Sigmoid colon (tissue), 7 donors: ENCODE data around the gene SNX21. TPM values are rescaled to one million over a fixed set of nuclear protein-coding genes. Genes with fewer than 3 reads are reported as not detected.

ENCODE experiments used
- DNase-seq: peaks from one replicate; pipeline ENCODE4 v3.0.0-alpha.2; 2019
- H3K27ac ChIP-seq, 4 donors: fragments of 200-600 bp; sonication (generic); one replicate each; pipeline ENCODE4 v1.5.1; 2016 to 2019; ENCODE audit warnings: mild to moderate bottlenecking in 1 of 4
- H3K27me3 ChIP-seq, 3 donors: fragments of 200-600 bp; sonication (generic); one replicate each; pipeline ENCODE4 v1.5.1; 2019; ENCODE audit warnings: mild to moderate bottlenecking in 1 of 3
- H3K36me3 ChIP-seq, 4 donors: fragments of 200-600 bp; sonication (generic); one replicate each; pipeline ENCODE4 v1.5.1; 2016 to 2019
- H3K4me1 ChIP-seq, 4 donors: fragments of 200-600 bp; sonication (generic); one replicate each; pipeline ENCODE4 v1.5.1; 2017 to 2019
- H3K4me3 ChIP-seq, 4 donors: fragments of 200-600 bp; sonication (generic); one replicate each; pipeline ENCODE4 v1.5.1; 2017 to 2019; ENCODE audit warnings: mild to moderate bottlenecking in 2 of 4, moderate library complexity in 1 of 4
- H3K9me3 ChIP-seq, 4 donors: fragments of 200-600 bp in 3 of 4; sonication (generic) in 3 of 4; one replicate each; pipeline versions ENCODE4 v1.5.1 to v1.6.1; 2013 to 2019
- CTCF ChIP-seq, 4 experiments: fragments of 450-650 bp in 3 of 4; fragments of 200-600 bp in 1 of 4; IDR thresholded peaks; one replicate each; pipeline ENCODE4 v1.5.1; 2016 to 2019; ENCODE audit warnings: antibody characterized with exemption in 4 of 4, mild to moderate bottlenecking in 3 of 4, moderate library complexity in 2 of 4
- EP300 ChIP-seq, 4 donors: sonication (generic); formaldehyde crosslinking; IDR thresholded peaks; one replicate each; pipeline ENCODE4 v1.6.1; 2017; ENCODE audit warnings: antibody characterized with exemption in 4 of 4
- POLR2A ChIP-seq, 2 donors: fragments of 450-650 bp; IDR thresholded peaks; one replicate each; pipeline ENCODE4 v1.6.1; 2016; ENCODE audit warnings: antibody characterized with exemption in 2 of 2, mild to moderate bottlenecking in 2 of 2, moderate library complexity in 2 of 2
- POLR2AphosphoS5 ChIP-seq, 4 donors: sonication (generic); formaldehyde crosslinking; IDR thresholded peaks; one replicate each; pipeline ENCODE4 v1.6.1; 2017; ENCODE audit warnings: antibody characterized with exemption in 4 of 4
- WGBS, 2 donors: extraction: QIAGEN DNeasy Blood & Tissue Kit; methylation state at CpG; one replicate each; pipeline ENCODE4 v1.1.7; 2013; 5-methylcytosine and 5-hydroxymethylcytosine counted together
- intact Hi-C: fragments of 100-400 bp; cut with DNase I; formaldehyde crosslinking; loops from one replicate; pipeline ENCODE4 v1.15.1; 2023
- polyA plus RNA-seq, 3 donors: library from polyadenylated mRNA; stranded (reverse); fragments of 200-250 nt; gene quantifications; one replicate each; pipeline ENCODE4 v1.2.3, GENCODE V29; 2013
- total RNA-seq, 4 donors: library from RNA; depleted of rRNA; stranded (reverse); fragments of >200 nt; gene quantifications; one replicate each; pipeline ENCODE4 v1.1.0, GENCODE V29; 2016
- donor health status: healthy with polysubstance abuse.
- donor health status: Bipolar disorder and iron deficiency.
- donor health status: healthy.

SNX21 gene
- total and polyA plus RNA-seq, 7 donors: 10.4 to 82.5 (median 46.7) TPM

GRCh38 chr20:45813006-45813340 is 20.6 kb upstream of the SNX21 start:
- H3K36me3 ChIP-seq: peaks cover 14 to 37% (median 30%) of the 10 kb centered on the region in 4 donors
- no peak for DNase-seq
- no peaks in the 10 kb centered on the region for H3K27me3 ChIP-seq
- TF ChIP-seq EP300 (IDR thresholded peaks at IDR 0.05): no peak
- no peak for TF ChIP-seq POLR2A (IDR thresholded peaks at IDR 0.05)
- no peak for TF ChIP-seq CTCF (IDR thresholded peaks at IDR 0.05)
- WGBS, 2 donors: 4 to 11% methylated on average over 11 of the region's 11 CpGs
- no peaks in the 10 kb centered on the region for H3K9me3 ChIP-seq
- no peak overlapping the region for H3K27ac ChIP-seq
- intact Hi-C loops: loop anchor here (10.0 kb wide), 1 partner anchor 122 kb away; the partner anchor contains the start of gene PCIF1
- H3K4me1 ChIP-seq: peaks cover 0 to 25% (median 15%) of the 10 kb centered on the region in 4 donors
- H3K4me3 ChIP-seq: peak overlapping the region in 3 of 4 donors; percentile 50 to 61 (median 54)

GRCh38 chr20:45813489-45813888 is 20.1 kb upstream of the SNX21 start:
- no peaks in the 10 kb centered on the region for H3K9me3 ChIP-seq
- peaks cover 9 to 32% (median 26%) of the 10 kb centered on the region in 4 donors for H3K36me3 ChIP-seq
- peaks cover 0 to 26% (median 16%) of the 10 kb centered on the region in 4 donors for H3K4me1 ChIP-seq
- H3K27ac ChIP-seq: no peak overlapping the region
- WGBS, 2 donors: 67 to 69% methylated on average over 7 of the region's 7 CpGs
- H3K4me3 ChIP-seq: no peak overlapping the region
- intact Hi-C loops: loop anchor here (10.0 kb wide), 1 partner anchor 121 kb away; the partner anchor contains the start of gene PCIF1
- TF ChIP-seq POLR2AphosphoS5 (IDR thresholded peaks at IDR 0.05): no peak
- TF ChIP-seq EP300 (IDR thresholded peaks at IDR 0.05): no peak
- TF ChIP-seq POLR2A (IDR thresholded peaks at IDR 0.05): no peak
- no peak for TF ChIP-seq CTCF (IDR thresholded peaks at IDR 0.05)
- H3K27me3 ChIP-seq: no peaks in the 10 kb centered on the region
- no peak for DNase-seq

- intact Hi-C loops: loop anchor here (10.0 kb wide), 1 partner anchor 120 kb away; the partner anchor contains the start of gene PCIF1
- no peak for TF ChIP-seq POLR2A (IDR thresholded peaks at IDR 0.05)
- TF ChIP-seq POLR2AphosphoS5 (IDR thresholded peaks at IDR 0.05): no peak
- TF ChIP-seq CTCF (IDR thresholded peaks at IDR 0.05): no peak
- TF ChIP-seq EP300 (IDR thresholded peaks at IDR 0.05): no peak
- H3K36me3 ChIP-seq: peaks cover 9 to 24% (median 19%) of the 10 kb centered on the region in 4 donors
- H3K27ac ChIP-seq: no peak overlapping the region
- no peaks in the 10 kb centered on the region for H3K27me3 ChIP-seq
- no peak for DNase-seq
- no peaks in the 10 kb centered on the region for H3K9me3 ChIP-seq
- peaks cover 0 to 26% (median 16%) of the 10 kb centered on the region in 4 donors for H3K4me1 ChIP-seq
- WGBS, 2 donors: 77 to 81% methylated on average over 3 of the region's 3 CpGs
- no peak overlapping the region for H3K4me3 ChIP-seq
Observed at GRCh38 chr20:45814314-45814713, 19.3 kb upstream of the SNX21 start.

- intact Hi-C loops: loop anchor here (10.0 kb wide), 1 partner anchor 118 kb away; the partner anchor contains the start of gene PCIF1
- Histone ChIP-seq H3K27me3 (no peaks in the 10 kb centered on the region), H3K9me3 (no peaks in the 10 kb centered on the region), H3K4me3 (no peak overlapping the region), H3K36me3 (no peaks in the 10 kb centered on the region), H3K27ac (peak overlapping the region in 1 of 4 donors; percentile 35), H3K4me1 (peaks cover 0 to 19% (median 16%) of the 10 kb centered on the region in 4 donors)
- WGBS, 2 donors: 93 to 94% methylated on average over 3 of the region's 3 CpGs
- no peak for DNase-seq
- TF ChIP-seq EP300 (IDR thresholded peaks at IDR 0.05) (no peak), CTCF (IDR thresholded peaks at IDR 0.05) (no peak), POLR2AphosphoS5 (IDR thresholded peaks at IDR 0.05) (no peak), POLR2A (IDR thresholded peaks at IDR 0.05) (no peak)
Observed at GRCh38 chr20:45816951-45817350, 16.6 kb upstream of the SNX21 start.
